ENCODE measurements around the gene NECTIN2.
A peak's percentile ranks its signal among the peaks of the same experiment; 100 is the strongest.
"Not testable (repeated sequence)": the region's sequence is repeated elsewhere in the genome, so short reads cannot be mapped to it uniquely, and the experiment has no call there.

NECTIN2 gene

GRCh38 chr19:44887648-44888047, 41.6 kb downstream of the NECTIN2 start:
- DNase-seq = no peak

DNA sequence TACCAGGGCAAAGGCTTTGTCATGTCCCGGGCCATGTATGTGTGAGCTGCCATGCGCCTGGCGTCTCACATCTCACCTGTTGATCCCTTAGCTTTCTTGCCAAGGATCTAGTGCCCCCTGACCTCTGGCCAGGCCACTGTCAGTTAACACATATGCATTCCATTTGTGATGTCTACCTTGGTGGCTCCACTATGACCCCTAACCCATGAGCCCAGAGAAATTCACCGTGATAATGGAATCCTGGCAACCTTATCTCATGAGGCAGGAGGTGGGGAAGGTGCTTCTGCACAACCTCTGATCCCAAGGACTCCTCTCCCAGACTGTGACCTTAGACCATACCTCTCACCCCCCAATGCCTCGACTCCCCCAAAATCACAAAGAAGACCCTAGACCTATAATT, 42.2 kb downstream of the NECTIN2 start:
- not testable (repeated sequence) for DNase-seq

- no peak for DNase-seq
Observed at GRCh38 chr19:44889830-44890365, 43.8 kb downstream of the NECTIN2 start.

DNA sequence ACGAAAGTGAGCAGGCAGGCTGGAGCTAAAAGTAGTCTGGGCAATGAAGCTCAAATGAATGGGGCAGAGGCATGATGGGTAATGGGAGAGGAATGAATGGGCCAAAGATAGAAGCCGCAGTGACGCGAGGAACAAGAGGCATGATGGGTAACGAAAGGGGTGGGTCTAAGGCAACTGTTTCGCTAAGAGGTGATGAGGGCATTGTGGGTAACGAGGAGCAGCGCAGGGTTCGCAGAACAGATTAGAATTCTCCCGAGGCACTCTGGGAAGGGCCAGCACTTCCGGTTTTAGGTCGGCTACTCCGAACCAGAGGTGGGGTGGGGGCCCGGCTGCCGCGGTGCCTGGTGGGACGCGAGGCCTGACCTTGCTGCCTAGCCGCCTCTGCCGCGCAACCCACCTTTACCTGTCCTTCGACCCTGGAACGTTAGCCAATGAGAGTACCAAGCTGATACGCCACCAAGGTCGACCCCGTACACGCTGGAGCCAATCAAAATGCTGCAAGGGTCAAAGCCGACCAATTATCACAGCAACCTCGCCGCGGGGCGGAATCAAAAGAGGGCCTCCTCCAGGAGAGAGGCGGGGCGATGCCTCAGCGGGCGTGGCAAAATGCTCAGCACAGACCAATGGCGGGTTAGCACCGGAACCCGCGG, 44.4 kb downstream of the NECTIN2 start:
- DNase-seq = peak; percentile 100

- DNase-seq = peak; percentile 100
Observed at GRCh38 chr19:44891016-44891882, 45.2 kb downstream of the NECTIN2 start, which contains the start of gene TOMM40. TOMM40 (plus strand) TSS chr19:44891254; CDS start chr19:44891416, 162 bp downstream.

DNA sequence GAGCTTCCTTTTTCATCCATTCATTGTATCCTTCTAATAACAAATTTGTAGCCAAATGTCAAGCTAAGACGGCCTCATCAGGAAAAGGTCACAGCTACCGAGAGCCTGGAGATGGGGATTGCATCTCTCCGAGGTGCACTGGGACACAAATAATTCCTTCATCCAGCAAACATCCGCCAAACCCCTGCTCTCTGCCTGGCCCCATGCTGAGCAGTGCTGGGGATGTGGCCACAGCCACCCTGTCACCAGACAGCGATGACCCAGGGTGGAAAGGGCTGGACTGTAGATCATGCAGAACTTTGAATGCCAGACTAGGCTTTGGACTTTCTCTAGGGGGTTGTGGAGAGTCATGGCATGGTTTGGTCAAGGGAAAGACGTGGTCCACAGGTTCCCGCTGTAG, 46.8 kb downstream of the NECTIN2 start:
- no peak for DNase-seq

GRCh38 chr19:44893332-44894051, 47.4 kb downstream of the NECTIN2 start:
- no peak for DNase-seq

GRCh38 chr19:44894052-44894400, 47.9 kb downstream of the NECTIN2 start:
- DNase-seq = no peak

DNA sequence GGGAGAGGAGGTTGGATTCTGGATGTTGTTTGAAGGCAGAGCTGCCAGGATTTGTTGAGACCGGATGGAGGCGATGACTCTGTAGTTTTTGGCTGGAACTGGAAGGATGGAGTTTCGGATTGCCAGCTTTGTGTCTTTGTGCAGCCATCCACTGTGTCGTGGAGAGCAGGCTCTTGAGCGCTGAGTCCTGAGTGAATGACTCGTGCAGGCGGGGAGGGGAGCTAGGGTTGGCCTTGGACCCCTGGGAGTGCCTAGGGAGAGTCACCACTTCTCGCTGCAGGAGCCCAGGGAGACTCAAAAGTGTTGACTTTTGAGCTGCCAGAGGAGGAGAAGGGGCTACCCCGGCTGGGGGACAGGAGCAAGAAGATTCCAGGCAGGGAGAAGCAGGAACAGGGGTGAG, 48.8 kb downstream of the NECTIN2 start:
- DNase-seq = no peak

- no peak for DNase-seq
Observed at GRCh38 chr19:44897835-44898234, 51.7 kb downstream of the NECTIN2 start.

DNA sequence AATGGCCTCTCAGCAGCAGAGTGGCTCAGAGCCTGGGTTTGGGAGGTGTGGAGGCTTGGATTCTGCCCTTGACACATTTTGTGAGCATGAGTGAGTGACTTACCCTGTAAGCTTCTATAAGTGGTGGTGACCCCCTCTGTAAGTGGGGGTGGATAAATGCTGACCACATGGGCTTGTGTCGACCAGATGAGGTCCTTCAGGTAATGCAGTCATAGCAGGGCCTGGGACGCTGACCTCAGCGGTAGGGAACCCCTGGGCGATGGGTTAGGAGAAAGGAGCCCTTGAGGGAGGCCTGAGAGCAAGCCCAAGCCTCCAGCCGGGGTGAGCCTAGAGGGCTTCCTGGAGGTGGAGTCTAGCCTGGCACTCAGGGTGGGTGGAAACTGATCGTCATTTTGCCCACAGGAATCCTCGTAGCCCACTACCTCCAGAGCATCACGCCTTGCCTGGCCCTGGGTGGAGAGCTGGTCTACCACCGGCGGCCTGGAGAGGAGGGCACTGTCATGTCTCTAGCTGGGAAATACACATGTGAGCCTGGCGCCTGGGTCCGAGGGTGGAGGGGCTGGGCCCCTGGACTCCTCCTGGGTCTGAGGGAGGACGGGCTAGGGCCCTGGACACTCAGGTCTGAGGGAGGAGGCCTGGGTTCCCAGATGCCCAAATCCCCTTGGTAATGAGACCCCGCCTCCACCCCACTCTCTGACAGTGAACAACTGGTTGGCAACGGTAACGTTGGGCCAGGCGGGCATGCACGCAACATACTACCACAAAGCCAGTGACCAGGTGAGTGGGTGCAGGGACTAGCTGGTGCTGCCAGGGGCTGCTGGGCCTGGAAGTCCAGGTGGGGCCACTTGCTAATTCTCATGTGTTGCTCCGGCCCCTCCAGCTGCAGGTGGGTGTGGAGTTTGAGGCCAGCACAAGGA, 54.5 kb downstream of the NECTIN2 start:
- DNase-seq = no peak

- no peak for DNase-seq
Observed at GRCh38 chr19:44903216-44903601, 57.1 kb downstream of the NECTIN2 start.

- DNase-seq = peak; percentile 41
Observed at GRCh38 chr19:44903602-44904425, 57.7 kb downstream of the NECTIN2 start.

GRCh38 chr19:44904426-44904994, 58.4 kb downstream of the NECTIN2 start:
- DNase-seq = no peak

DNA sequence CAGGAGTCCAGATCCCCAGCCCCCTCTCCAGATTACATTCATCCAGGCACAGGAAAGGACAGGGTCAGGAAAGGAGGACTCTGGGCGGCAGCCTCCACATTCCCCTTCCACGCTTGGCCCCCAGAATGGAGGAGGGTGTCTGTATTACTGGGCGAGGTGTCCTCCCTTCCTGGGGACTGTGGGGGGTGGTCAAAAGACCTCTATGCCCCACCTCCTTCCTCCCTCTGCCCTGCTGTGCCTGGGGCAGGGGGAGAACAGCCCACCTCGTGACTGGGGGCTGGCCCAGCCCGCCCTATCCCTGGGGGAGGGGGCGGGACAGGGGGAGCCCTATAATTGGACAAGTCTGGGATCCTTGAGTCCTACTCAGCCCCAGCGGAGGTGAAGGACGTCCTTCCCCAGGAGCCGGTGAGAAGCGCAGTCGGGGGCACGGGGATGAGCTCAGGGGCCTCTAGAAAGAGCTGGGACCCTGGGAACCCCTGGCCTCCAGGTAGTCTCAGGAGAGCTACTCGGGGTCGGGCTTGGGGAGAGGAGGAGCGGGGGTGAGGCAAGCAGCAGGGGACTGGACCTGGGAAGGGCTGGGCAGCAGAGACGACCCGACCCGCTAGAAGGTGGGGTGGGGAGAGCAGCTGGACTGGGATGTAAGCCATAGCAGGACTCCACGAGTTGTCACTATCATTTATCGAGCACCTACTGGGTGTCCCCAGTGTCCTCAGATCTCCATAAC, 59.5 kb downstream of the NECTIN2 start, which contains the start of gene APOE:
TSS of gene APOE (plus strand) at position 360 of the 724 bp plus-strand sequence. CDS start 829 bp downstream, outside the sequence.
- no peak for DNase-seq

DNA sequence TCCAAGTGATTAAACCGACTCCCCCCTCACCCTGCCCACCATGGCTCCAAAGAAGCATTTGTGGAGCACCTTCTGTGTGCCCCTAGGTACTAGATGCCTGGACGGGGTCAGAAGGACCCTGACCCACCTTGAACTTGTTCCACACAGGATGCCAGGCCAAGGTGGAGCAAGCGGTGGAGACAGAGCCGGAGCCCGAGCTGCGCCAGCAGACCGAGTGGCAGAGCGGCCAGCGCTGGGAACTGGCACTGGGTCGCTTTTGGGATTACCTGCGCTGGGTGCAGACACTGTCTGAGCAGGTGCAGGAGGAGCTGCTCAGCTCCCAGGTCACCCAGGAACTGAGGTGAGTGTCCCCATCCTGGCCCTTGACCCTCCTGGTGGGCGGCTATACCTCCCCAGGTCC, 61.5 kb downstream of the NECTIN2 start:
- DNase-seq = no peak

DNA sequence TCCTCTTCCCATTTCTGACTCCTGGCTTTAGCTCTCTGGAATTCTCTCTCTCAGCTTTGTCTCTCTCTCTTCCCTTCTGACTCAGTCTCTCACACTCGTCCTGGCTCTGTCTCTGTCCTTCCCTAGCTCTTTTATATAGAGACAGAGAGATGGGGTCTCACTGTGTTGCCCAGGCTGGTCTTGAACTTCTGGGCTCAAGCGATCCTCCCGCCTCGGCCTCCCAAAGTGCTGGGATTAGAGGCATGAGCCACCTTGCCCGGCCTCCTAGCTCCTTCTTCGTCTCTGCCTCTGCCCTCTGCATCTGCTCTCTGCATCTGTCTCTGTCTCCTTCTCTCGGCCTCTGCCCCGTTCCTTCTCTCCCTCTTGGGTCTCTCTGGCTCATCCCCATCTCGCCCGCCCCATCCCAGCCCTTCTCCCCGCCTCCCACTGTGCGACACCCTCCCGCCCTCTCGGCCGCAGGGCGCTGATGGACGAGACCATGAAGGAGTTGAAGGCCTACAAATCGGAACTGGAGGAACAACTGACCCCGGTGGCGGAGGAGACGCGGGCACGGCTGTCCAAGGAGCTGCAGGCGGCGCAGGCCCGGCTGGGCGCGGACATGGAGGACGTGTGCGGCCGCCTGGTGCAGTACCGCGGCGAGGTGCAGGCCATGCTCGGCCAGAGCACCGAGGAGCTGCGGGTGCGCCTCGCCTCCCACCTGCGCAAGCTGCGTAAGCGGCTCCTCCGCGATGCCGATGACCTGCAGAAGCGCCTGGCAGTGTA, 62.2 kb downstream of the NECTIN2 start:
- DNase-seq = no peak

GRCh38 chr19:44908836-44909261, 62.8 kb downstream of the NECTIN2 start:
- no peak for DNase-seq

GRCh38 chr19:44909775-44910174, 63.7 kb downstream of the NECTIN2 start:
- no peak for DNase-seq

Measured in NCI-H1105 treated with DMSO at 0.1 percent for 48 hours (cell line).